ENCODE measurements around the gene PLCB3. TPM values are rescaled to one million over a fixed set of nuclear protein-coding genes. Genes with fewer than 3 reads are reported as not detected.
A peak's percentile ranks its signal among the peaks of the same experiment; 100 is the strongest.

Gene PLCB3
- total and polyA plus RNA-seq, 3 experiments from 2014 or later = 0.47 to 13.6 (median 12.5) TPM

- peak in 4 of 5 donors; percentile 23 to 72 (median 30) for DNase-seq
- Histone ChIP-seq H3K27me3 (ENCODE audit: insufficient read depth, low read length, poor library complexity, severe bottlenecking) (no peaks in the 10 kb centered on the region), H3K4me3 (ENCODE audit: low read length) (peak overlapping the region; percentile 96), H3K36me3 (ENCODE audit: insufficient read depth, low read length) (no peaks in the 10 kb centered on the region), H3K9me3 (ENCODE audit: low read length) (no peaks in the 10 kb centered on the region), H3K27ac (ENCODE audit: low read depth, low read length) (peak overlapping the region; percentile 86), H3K4me1 (ENCODE audit: insufficient read depth, low read length) (peaks cover 22% of the 10 kb centered on the region)
- Mint-ChIP-seq H3K4me1 (peaks cover 19 to 28% (median 20%) of the 10 kb centered on the region in 3 donors), H3K27ac (peak overlapping the region; percentile 96 to 99 (median 97)), H3K9me3 (no peaks in the 10 kb centered on the region), H3K36me3 (peaks cover 0 to 17% (median 0%) of the 10 kb centered on the region in 3 donors), H3K27me3 (peaks cover 0 to 3% of the 10 kb centered on the region in 2 donors), H3K4me3 (peak overlapping the region; percentile 93 to 99 (median 98))
- ChIA-PET CTCF (interaction anchor here (1.0 to 7.1 kb wide), 5 partner anchors 11 to 63 kb away, joined by 3 to 124 read pairs (median 54); partner anchors contain the start of genes ESRRA, FERMT3, FKBP2 and PLCB3), POLR2A (interaction anchor here (0.6 to 5.0 kb wide), 13 partner anchors 15 to 1656 kb away, joined by 3 to 68 read pairs (median 6); partner anchors contain the start of genes BAD, EML3, ESRRA and FERMT3)
Observed at GRCh38 chr11:64268893-64269539, 17.7 kb downstream of the PLCB3 start.

DNA sequence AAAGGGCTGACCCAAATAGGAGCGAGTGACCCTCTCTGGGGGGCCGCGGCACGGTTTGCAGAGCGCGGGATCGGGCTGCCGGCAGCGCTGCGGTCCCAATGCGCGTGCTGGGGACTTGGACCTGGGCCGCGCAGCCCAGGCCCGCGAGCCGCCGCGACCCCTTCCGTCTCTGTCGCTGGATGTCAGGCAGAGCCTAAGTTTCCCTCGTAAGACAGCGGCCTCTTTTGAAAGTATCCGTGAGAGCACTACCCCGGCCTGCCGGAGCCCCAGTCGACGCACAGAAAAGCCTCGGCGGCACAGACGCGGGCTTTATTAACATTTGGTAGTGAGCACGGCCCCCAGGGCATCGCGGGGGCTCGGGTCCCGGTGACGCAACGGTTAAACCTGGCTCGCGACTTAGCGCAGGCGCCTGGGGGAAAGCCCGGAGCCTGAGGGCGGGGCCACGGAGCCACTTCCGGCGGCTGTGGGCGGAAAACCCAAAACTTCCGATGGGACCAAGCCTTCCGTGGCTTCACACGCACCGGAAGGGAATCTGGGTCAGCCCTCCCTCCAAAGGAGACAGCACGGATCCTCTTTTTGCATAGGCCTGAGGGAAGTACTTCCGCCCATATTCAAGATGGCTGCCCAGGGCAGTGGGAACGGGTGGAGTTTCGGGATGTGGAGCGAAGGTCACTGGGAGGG is 18.4 kb downstream of the PLCB3 start:
- peaks cover 0 to 3% of the 10 kb centered on the region in 2 donors for H3K27me3 Mint-ChIP-seq

DNA sequence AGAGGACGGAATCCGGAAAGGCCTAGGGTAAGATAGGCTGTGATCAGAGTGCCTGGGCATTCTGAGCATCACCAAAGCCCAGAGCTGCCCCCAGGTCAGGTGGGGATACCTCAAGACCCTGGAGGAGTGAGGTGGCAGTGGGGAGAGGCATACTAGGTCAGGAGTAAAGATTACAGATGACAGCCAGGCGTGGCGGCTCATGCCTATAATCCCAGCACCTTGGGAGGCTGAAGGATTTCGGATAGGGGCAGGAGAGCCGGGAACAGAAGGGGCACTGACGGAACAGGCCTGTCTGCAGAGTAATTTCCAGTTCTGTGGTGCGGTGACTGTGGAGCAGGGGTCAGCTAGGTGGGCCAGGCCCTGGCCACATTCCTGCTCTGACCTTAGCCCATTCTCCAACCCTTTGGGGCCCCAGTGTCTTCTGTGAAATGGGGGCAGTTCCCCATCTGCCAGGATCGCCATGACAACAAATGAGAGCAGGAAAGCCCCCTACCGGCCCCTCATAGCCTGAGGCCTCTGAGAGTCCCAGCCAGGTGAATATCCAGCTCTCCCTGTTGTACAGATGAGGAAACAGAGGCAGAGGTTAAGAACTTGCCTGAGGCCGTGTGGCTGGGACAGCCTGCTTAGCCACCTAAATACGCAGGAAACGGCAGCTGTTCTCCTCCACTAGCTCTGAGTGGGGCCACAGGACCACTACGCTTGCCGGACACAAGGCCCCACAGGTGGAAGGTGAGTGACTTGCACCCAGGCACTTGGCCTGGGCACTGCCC is 23.9 kb downstream of the PLCB3 start:
- Mint-ChIP-seq H3K4me1 (peaks cover 8 to 10% (median 9%) of the 10 kb centered on the region in 3 donors), H3K9me3 (no peaks in the 10 kb centered on the region), H3K36me3 (peaks cover 0 to 22% (median 5%) of the 10 kb centered on the region in 3 donors), H3K27me3 (peaks cover 0 to 3% of the 10 kb centered on the region in 2 donors), H3K4me3 (no peak overlapping the region), H3K27ac (peak overlapping the region in 2 of 8 donors; percentile 33 to 36)
- no peak for DNase-seq
- CTCF ChIA-PET = interaction anchor here (2.0 to 2.8 kb wide), 2 partner anchors 9 to 71 kb away, joined by 5 to 8 read pairs; partner anchors contain the start of gene BAD
- Histone ChIP-seq H3K4me1 (ENCODE audit: insufficient read depth, low read length) (peaks cover 11% of the 10 kb centered on the region), H3K9me3 (ENCODE audit: low read length) (no peaks in the 10 kb centered on the region), H3K4me3 (ENCODE audit: low read length) (no peak overlapping the region), H3K27me3 (ENCODE audit: insufficient read depth, low read length, poor library complexity, severe bottlenecking) (no peaks in the 10 kb centered on the region), H3K36me3 (ENCODE audit: insufficient read depth, low read length) (no peaks in the 10 kb centered on the region), H3K27ac (ENCODE audit: low read depth, low read length) (no peak overlapping the region)
- POLR2A ChIA-PET = no interaction called here

More for the DNA sequence above, 18.4 kb downstream of the PLCB3 start:
- H3K27ac Mint-ChIP-seq = peak overlapping the region; percentile 96 to 99 (median 98)
- Histone ChIP-seq H3K36me3 (ENCODE audit: insufficient read depth, low read length) (no peaks in the 10 kb centered on the region), H3K9me3 (ENCODE audit: low read length) (no peaks in the 10 kb centered on the region), H3K4me1 (ENCODE audit: insufficient read depth, low read length) (peaks cover 22% of the 10 kb centered on the region), H3K27ac (ENCODE audit: low read depth, low read length) (peak overlapping the region; percentile 86), H3K27me3 (ENCODE audit: insufficient read depth, low read length, poor library complexity, severe bottlenecking) (no peaks in the 10 kb centered on the region), H3K4me3 (ENCODE audit: low read length) (peak overlapping the region; percentile 96)
- ChIA-PET CTCF (interaction anchor here (0.9 to 7.1 kb wide), 7 partner anchors 11 to 64 kb away, joined by 3 to 124 read pairs (median 13); partner anchors contain the start of genes BAD, ESRRA, FERMT3 and FKBP2), POLR2A (interaction anchor here (0.6 to 5.0 kb wide), 14 partner anchors 15 to 84 kb away, joined by 3 to 68 read pairs (median 8); partner anchors contain the start of genes BAD, ESRRA, FERMT3 and FKBP2)
- H3K36me3 Mint-ChIP-seq = peaks cover 0 to 17% (median 0%) of the 10 kb centered on the region in 3 donors
- peak; percentile 95 to 98 (median 98) for DNase-seq
- peaks cover 19 to 28% (median 20%) of the 10 kb centered on the region in 3 donors for H3K4me1 Mint-ChIP-seq
- peak overlapping the region; percentile 93 to 99 (median 98) for H3K4me3 Mint-ChIP-seq
- H3K9me3 Mint-ChIP-seq = no peaks in the 10 kb centered on the region

- H3K4me3 ChIP-seq (ENCODE audit: low read length) = no peak overlapping the region
- H3K4me1 ChIP-seq (ENCODE audit: insufficient read depth, low read length) = peaks cover 11% of the 10 kb centered on the region
- H3K27me3 ChIP-seq (ENCODE audit: insufficient read depth, low read length, poor library complexity, severe bottlenecking) = no peaks in the 10 kb centered on the region
- H3K36me3 ChIP-seq (ENCODE audit: insufficient read depth, low read length) = no peaks in the 10 kb centered on the region
- peaks cover 5 to 8% (median 8%) of the 10 kb centered on the region in 3 donors for H3K4me1 Mint-ChIP-seq
- no peak overlapping the region for H3K4me3 Mint-ChIP-seq
- H3K9me3 ChIP-seq (ENCODE audit: low read length) = no peaks in the 10 kb centered on the region
- no peak overlapping the region for H3K27ac ChIP-seq (ENCODE audit: low read depth, low read length)
- H3K27ac Mint-ChIP-seq = peak overlapping the region in 3 of 8 donors; percentile 17 to 36 (median 33)
- no peaks in the 10 kb centered on the region for H3K9me3 Mint-ChIP-seq
- POLR2A ChIA-PET = no interaction called here
- DNase-seq = no peak
- CTCF ChIA-PET = interaction anchor here (2.8 kb wide), 1 partner anchor 8 kb away, joined by 8 read pairs; the partner anchor contains the start of gene BAD
- no peaks in the 10 kb centered on the region for H3K27me3 Mint-ChIP-seq
- peaks cover 0 to 18% (median 5%) of the 10 kb centered on the region in 3 donors for H3K36me3 Mint-ChIP-seq
Observed at GRCh38 chr11:64275841-64276240, 24.5 kb downstream of the PLCB3 start.

GRCh38 chr11:64276653-64277431 is 25.5 kb downstream of the PLCB3 start:
- DNase-seq = no peak
- Histone ChIP-seq H3K9me3 (ENCODE audit: low read length) (no peaks in the 10 kb centered on the region), H3K36me3 (ENCODE audit: insufficient read depth, low read length) (no peaks in the 10 kb centered on the region), H3K4me1 (ENCODE audit: insufficient read depth, low read length) (peaks cover 6% of the 10 kb centered on the region), H3K27ac (ENCODE audit: low read depth, low read length) (no peak overlapping the region), H3K27me3 (ENCODE audit: insufficient read depth, low read length, poor library complexity, severe bottlenecking) (no peaks in the 10 kb centered on the region), H3K4me3 (ENCODE audit: low read length) (no peak overlapping the region)
- Mint-ChIP-seq H3K4me1 (peaks cover 2 to 11% (median 8%) of the 10 kb centered on the region in 3 donors), H3K27ac (no peak overlapping the region), H3K27me3 (no peaks in the 10 kb centered on the region), H3K4me3 (no peak overlapping the region), H3K9me3 (no peaks in the 10 kb centered on the region), H3K36me3 (peaks cover 0 to 23% (median 5%) of the 10 kb centered on the region in 3 donors)
- ChIA-PET POLR2A (interaction anchor here (0.6 kb wide), 1 partner anchor 41 kb away, joined by 3 read pairs; the partner anchor contains the start of gene PRDX5), CTCF (interaction anchor here (2.8 kb wide), 1 partner anchor 7 kb away, joined by 8 read pairs; the partner anchor contains the start of gene BAD)

- DNase-seq = no peak
- Mint-ChIP-seq H3K9me3 (no peaks in the 10 kb centered on the region), H3K27ac (peak overlapping the region in 1 of 8 donors; percentile 90), H3K36me3 (peaks cover 0 to 29% (median 5%) of the 10 kb centered on the region in 3 donors), H3K4me1 (peaks cover 10 to 12% (median 10%) of the 10 kb centered on the region in 3 donors), H3K4me3 (no peak overlapping the region), H3K27me3 (no peaks in the 10 kb centered on the region)
- ChIA-PET CTCF (no interaction called here), POLR2A (no interaction called here)
- no peaks in the 10 kb centered on the region for H3K36me3 ChIP-seq (ENCODE audit: insufficient read depth, low read length)
- no peak overlapping the region for H3K4me3 ChIP-seq (ENCODE audit: low read length)
- H3K27me3 ChIP-seq (ENCODE audit: insufficient read depth, low read length, poor library complexity, severe bottlenecking) = no peaks in the 10 kb centered on the region
- no peak overlapping the region for H3K27ac ChIP-seq (ENCODE audit: low read depth, low read length)
- peaks cover 8% of the 10 kb centered on the region for H3K4me1 ChIP-seq (ENCODE audit: insufficient read depth, low read length)
- H3K9me3 ChIP-seq (ENCODE audit: low read length) = no peaks in the 10 kb centered on the region
Observed at GRCh38 chr11:64278576-64279190, 27.4 kb downstream of the PLCB3 start.
